HG02884 (cell line): Measurements from ENCODE around the gene EHHADH.
"Not testable (repeated sequence)": the region's sequence is repeated elsewhere in the genome, so short reads cannot be mapped to it uniquely, and the experiment has no call there.

Experiments
- ATAC-seq: cut with Tn5 transposase; IDR thresholded peaks from one replicate; pipeline ENCODE4 v1.9.1; 2021; ENCODE audit warnings: mild to moderate bottlenecking, moderate library complexity; ENCODE audit not compliant: unreplicated experiment

Gene EHHADH

GRCh38 chr3:185253133-185253532, 716 bp downstream of the EHHADH start:
- ATAC-seq, result not testable (repeated sequence)

GRCh38 chr3:185251272-185251671, 2.6 kb downstream of the EHHADH start:
- no peak for ATAC-seq

GRCh38 chr3:185250653-185251052, 3.2 kb downstream of the EHHADH start:
- ATAC-seq, result no peak

DNA sequence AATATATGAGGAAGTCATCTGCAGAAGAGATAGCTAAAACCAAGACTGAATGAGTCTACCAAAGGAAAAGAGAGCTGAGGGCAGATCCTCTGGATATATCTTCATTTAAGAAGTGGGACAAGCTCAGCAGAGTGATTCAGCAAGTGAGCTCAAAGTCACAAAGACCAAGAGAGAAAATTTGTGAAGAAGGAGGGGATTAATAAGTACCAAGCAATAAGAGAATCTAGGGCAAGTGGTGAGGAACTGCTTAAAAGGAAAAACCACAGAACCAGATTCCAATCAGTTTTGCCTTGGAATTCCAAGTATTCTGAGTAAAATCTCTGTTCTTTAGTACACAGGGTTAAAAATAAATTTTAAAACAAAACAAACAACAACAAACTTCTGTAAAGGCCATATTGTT, 3.6 kb downstream of the EHHADH start:
- no peak for ATAC-seq

DNA sequence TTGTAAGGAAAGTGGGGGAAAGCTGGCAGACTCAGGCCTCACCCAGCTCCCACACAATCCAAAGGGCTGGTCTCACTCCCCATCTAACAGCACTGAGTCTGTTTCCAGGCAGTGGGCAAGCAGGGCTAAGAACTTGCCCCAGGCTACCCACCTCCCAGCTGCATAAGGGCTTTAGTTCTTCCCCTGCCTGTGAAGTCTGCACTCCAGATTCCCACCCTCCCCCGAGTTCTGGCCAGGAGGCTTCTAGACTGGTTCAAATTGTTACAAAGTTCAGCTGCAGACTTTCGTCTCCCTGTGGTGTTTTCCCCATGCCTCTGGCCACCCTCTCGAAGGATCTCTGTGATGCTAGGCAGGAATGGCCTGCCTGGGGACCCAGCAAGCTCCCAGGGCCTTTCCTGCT, 11.2 kb downstream of the EHHADH start:
- ATAC-seq, result no peak

DNA sequence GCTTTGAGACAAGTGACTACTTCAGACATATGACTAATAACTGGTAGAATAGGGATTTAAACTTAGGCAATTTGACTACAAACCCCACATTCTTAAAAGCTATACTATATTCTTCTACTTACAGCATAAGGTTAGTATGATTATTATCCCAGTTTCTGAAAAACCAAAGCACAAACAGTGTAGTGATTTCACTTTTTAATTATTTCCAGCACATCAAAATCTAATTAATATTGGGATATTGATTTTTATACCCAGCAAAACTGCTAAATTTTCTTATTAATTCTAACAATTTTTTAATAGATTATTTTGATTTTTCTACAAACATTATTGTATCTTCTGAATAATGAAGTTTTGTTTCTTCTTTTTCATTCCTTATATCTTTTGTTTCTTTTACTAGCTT, 16.9 kb downstream of the EHHADH start:
- no peak for ATAC-seq

DNA sequence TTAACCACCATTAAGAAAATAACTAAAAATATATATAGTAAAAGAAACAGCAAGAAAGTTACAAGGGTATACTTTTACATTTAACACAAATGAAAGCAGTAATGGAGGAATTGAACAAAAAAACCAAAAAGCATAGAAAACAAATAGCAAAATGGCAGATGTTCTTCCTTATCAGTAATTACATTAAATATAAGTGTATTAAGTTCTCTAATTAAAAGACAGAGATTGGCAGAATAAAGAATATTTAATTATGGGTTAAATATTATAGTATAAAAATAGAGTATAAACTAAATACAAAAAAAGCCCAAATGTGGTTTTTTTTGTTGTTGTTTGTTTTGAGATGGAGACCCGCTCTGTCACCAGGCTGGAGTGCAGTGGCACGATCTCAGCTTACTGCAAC, 20.5 kb downstream of the EHHADH start:
- ATAC-seq, result no peak

GRCh38 chr3:185226526-185226925, 27.3 kb downstream of the EHHADH start:
- not testable (repeated sequence) for ATAC-seq

GRCh38 chr3:185225523-185225922, 28.3 kb downstream of the EHHADH start:
- no peak for ATAC-seq

GRCh38 chr3:185225080-185225479, 28.8 kb downstream of the EHHADH start:
- ATAC-seq, result no peak

GRCh38 chr3:185221203-185221602, 32.6 kb downstream of the EHHADH start:
- ATAC-seq, result no peak

GRCh38 chr3:185216607-185216958, 37.3 kb downstream of the EHHADH start:
- no peak for ATAC-seq

- ATAC-seq, result no peak
Observed at GRCh38 chr3:185215873-185216606, 37.8 kb downstream of the EHHADH start.

- no peak for ATAC-seq
Observed at GRCh38 chr3:185212559-185212958, 41.3 kb downstream of the EHHADH start.

GRCh38 chr3:185212086-185212485, 41.8 kb downstream of the EHHADH start:
- ATAC-seq, result no peak

GRCh38 chr3:185210621-185211142, 43.2 kb downstream of the EHHADH start:
- ATAC-seq, result no peak

GRCh38 chr3:185208823-185209222, 45.0 kb downstream of the EHHADH start:
- no peak for ATAC-seq

- ATAC-seq, result peak; percentile 92
Observed at GRCh38 chr3:185207931-185208746, 45.7 kb downstream of the EHHADH start.

DNA sequence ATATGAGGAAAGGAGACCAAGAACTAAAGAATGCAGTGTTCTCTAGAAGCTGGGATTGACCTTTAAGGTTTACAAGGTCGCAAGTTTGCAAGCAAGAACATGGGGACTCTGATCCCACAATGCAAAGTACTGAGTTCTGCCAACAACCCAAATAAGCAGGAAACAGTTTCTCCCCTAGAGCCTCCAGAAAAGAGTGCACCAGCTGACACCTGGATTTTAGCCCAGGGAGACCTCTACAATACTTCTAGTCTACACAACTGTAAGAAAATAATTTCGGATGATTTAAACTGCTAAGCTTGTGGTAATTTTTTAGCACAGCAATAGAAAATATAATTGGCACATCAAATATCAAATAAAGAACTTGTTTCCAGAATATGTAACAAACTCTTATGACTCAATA, 46.4 kb downstream of the EHHADH start:
- no peak for ATAC-seq

- no peak for ATAC-seq
Observed at GRCh38 chr3:185205865-185206264, 48.0 kb downstream of the EHHADH start.

DNA sequence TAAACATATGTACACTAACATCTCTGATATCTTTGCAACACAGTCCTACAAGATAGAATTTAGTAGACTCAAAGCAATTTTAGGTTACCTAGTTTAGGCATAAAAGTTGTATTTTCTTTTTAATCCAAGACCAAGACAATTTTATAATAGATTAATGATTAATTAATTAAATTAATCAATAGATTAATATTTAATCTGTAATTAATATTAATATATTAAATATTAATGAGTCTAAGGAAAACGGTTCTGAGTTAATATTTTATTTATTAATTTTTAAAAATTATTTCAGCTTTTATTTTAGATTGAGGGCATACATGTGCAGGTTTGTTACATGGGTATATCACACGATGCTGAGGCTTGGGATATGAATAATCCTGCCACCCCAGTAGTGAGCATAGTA, 49.0 kb downstream of the EHHADH start:
- ATAC-seq, result no peak

DNA sequence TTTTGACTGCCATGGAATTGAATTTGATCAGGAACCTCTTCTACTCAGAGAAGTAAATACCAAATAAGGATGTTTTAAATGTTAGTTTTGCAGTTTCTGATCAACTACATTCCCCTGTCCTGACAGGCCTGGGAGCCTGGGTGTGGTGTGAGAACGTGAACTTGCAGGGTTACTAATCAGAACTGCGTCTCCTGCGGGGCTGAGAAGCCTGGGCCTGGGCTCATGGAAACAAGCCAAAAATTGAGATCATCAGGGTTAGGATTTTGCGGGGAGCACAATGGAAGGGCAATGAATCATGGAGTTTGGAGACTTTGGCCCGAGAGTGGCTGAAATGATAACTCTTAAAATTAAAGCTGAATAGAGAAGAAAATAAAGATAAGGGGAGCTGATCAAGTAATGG, 53.2 kb downstream of the EHHADH start:
- ATAC-seq, result no peak
